GM18508 (cell line): Measurements from ENCODE around the gene TRAFD1.
"Not testable (repeated sequence)": the region's sequence is repeated elsewhere in the genome, so short reads cannot be mapped to it uniquely, and the experiment has no call there.

Experiments used
- ATAC-seq: cut with Tn5 transposase; IDR thresholded peaks from one replicate; pipeline ENCODE4 v1.9.1; 2021; ENCODE audit warnings: moderate number of reproducible peaks; ENCODE audit not compliant: insufficient read depth, unreplicated experiment

Gene TRAFD1

DNA sequence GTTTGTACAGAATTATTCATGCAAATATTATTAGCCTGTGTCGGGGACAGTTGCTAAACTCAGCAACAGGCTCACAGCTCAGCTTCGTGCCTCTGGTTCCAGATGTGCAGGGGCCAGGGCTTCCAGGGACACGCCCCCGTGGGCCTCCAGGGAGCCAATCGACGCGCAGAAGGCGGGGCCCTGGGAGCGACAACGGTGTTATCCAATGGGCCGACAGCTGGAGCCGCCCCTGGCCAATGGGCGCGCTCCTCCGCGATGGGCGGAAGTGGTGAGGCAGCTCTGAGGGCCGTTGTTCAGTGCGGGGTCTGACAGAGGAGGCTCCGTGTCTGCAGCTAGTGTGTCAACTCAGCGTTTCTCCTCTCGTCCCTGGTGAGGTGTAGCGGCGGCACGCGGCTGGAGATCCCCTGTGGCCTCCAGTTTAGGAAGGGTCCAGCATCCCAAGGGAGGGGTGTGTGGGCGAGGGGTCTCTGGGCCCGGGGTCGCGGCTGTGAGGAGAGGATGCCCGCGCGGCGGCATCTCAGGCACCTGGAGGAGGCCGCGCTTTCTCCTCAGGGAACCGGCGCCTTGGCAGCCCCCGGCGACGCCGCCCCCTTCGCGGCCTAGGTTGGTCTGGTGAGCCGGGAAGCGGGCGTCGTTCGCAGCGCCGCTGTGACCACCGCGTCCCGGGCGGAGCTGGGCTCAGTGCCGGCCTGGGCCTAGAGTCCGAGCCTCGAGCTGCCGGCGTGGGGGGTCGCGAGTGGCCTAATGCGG lies at the start of gene TRAFD1:
TRAFD1 (plus strand) TSS at position 311 of the 750 bp plus-strand sequence. CDS start 4,963 bp downstream, outside the sequence.
- ATAC-seq, result peak; percentile 86

- no peak for ATAC-seq
Measured at GRCh38 chr12:112087055-112087850, 38.1 kb upstream of the TRAFD1 start.

DNA sequence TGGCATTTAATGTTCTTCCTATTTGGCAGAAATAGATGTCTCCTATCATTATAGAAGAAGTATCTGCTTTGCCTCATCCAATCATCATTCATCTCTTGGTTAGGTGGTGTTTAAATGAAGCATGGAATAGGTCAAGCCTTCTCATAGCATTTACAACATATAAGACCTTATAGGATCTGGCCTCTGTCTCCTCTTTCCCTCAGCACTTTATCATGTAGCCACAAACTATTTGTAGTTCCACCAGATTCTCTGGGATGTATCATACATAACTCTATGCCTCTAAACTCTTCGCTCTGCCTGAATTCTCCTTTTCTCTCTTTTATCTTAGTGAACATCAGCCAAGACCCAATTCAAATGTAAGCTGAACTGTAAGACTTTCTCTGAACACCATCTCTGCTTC lies 37.5 kb upstream of the TRAFD1 start:
- no peak for ATAC-seq

- no peak for ATAC-seq
Measured at GRCh38 chr12:112091563-112091962, 33.8 kb upstream of the TRAFD1 start.

DNA sequence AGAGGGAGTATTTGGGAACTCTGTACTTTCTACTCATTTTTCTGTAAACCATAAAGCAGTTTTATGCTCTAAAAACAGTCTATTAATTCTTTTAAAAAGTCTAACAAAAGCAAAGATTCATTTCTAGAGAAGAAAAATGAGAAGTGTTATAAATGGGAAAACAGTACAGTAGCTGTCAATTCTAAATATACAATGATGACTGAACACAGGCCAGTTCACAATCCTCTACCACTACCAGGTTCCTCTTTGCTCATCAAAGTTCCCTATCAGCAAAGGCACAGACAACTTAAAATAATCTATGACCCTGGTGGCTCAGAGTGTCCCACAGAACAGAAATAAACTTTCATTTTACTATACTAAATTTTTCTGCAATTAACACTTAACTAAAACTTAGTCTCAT lies 29.3 kb upstream of the TRAFD1 start:
- ATAC-seq, result no peak

GRCh38 chr12:112096667-112097066 lies 28.7 kb upstream of the TRAFD1 start:
- ATAC-seq, result no peak

- ATAC-seq, result no peak
Measured at GRCh38 chr12:112097641-112098040, 27.7 kb upstream of the TRAFD1 start.

- ATAC-seq, result not testable (repeated sequence)
Measured at GRCh38 chr12:112100500-112100899, 24.9 kb upstream of the TRAFD1 start.

GRCh38 chr12:112102127-112102526 lies 23.2 kb upstream of the TRAFD1 start:
- no peak for ATAC-seq

- not testable (repeated sequence) for ATAC-seq
Measured at GRCh38 chr12:112102746-112103145, 22.6 kb upstream of the TRAFD1 start.

DNA sequence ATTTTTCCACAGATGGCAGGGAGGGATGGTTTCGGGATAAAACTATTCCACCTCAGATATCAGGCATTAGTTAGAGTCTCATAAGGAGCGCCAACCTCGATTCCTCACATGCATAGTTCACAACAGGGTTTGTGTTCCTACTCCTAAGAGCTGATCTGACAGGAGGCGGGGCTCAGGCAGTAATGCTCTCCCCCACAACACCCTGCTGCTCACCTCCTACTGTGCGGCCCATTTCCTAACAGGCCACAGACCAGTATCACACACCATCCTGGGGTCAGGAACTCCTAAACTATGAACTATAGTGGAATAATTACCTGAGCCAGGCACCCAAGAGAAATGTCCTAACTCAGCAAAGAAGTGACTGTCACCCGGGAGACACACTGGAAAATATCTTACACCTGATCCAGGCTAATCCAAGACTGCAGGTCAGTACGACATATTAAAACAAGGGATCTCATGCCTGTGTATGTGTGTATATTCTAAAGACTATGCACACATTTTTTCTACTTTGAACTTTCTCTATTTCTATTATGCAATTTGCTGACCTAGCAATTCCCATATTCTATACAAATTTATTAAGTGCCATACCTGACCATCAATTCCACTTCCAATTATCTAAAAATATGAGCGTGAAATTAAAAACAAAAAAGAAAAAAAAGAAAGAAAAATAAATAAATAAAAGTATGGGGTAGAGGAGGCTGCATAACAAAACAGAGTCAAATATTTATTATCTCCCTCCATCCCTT lies 21.4 kb upstream of the TRAFD1 start:
- no peak for ATAC-seq

- ATAC-seq, result no peak
Measured at GRCh38 chr12:112105891-112106290, 19.5 kb upstream of the TRAFD1 start.

GRCh38 chr12:112107306-112108201 lies 17.8 kb upstream of the TRAFD1 start:
- no peak for ATAC-seq

- ATAC-seq, result peak; percentile 40
Measured at GRCh38 chr12:112108202-112109079, 16.9 kb upstream of the TRAFD1 start, which contains the start of gene NAA25. Gene NAA25 (minus strand): TSS chr12:112108783. CDS start chr12:112108773, 10 bp downstream.

DNA sequence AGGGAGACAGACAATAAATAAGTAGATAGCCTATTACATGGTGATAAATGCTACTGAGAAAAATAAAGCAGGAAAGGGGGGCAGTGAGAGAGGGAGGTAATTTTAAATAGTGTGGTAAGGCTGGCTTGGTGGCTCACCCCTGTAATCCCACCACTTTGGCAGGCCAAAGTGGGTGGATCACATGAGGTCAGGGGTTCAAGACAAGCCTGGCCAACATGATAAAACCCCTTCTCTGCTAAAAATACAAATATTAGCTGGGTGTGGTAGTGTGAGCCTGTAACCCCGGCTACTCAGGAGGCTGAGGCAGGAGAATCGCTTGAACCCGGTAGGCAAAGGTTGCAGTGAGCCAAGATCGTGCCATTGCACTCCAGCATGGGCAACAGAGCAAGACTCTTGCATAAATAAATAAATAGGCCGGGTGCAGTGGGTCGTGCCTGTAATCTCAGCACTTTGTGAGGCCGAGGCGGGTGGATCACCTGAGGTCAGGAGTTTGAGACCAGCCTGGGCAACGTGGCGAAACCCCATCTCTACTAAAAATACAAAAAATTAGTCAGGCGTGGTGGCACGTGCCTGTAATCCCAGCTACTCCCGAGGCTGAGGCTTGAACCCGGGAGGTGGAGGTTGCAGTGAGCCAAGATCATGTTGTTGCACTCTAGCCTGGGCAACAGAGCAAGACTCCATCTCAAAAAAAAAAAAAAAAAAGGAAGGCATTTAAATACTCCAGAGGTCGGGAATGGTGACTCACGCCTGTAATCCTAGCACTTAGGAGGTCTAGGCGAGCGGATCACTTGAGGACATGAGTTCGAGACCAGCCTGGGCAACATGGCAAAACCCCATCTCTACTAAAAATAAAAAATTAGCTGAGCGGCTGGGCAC lies 14.3 kb upstream of the TRAFD1 start:
- not testable (repeated sequence) for ATAC-seq

GRCh38 chr12:112111931-112112330 lies 13.4 kb upstream of the TRAFD1 start:
- no peak for ATAC-seq

DNA sequence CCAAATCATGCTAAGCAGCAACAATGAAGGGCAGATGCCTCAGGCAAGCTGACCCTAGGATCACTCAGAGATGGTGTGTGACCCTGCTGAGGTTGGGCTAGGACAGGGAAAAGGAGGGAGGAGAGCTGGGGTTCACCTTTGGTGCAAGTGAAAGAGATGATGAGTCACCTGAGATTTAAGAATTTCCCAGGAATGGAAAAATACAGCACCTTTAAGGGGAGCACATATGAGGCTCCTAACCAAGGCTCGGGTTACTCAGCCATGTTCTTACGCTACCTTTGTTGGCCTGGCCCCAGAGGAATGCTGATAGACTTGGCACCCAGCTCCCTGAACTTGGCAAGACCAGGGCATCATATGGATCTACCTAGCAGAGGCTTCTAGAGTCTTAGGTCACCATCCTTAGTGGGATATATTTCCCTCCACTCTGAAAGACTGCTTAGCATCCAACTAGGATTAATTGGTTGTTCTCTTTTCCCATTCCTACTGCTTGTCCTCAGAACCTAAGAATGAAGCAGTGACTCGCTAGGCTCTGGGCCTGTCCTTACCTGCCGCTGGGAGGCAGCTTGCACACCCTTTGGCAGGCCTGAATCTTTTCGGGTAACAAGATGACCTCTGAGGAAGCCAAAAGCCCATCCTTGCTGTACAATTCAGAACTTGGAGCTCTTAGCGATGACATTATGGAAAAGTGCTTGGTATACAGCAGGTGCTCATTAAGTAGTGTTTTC lies 12.8 kb upstream of the TRAFD1 start:
- no peak for ATAC-seq
